GM19099 (cell line): ENCODE measurements around the gene AEBP1.

Experiments
- POLR2A ChIP-seq: IDR thresholded peaks from 3 replicates; pipeline ENCODE4 v1.6.1; 2011; ENCODE audit warnings: low read depth; ENCODE audit not compliant: insufficient read length; ENCODE audit errors: extremely low read depth

Gene AEBP1

GRCh38 chr7:44145969-44146911 lies 42.1 kb downstream of the AEBP1 start:
- TF ChIP-seq POLR2A: no peak

GRCh38 chr7:44147026-44147991 lies 43.2 kb downstream of the AEBP1 start:
- no peak for TF ChIP-seq POLR2A

- no peak for TF ChIP-seq POLR2A
Observed at GRCh38 chr7:44148166-44148565, 44.0 kb downstream of the AEBP1 start.

- no peak for TF ChIP-seq POLR2A
Observed at GRCh38 chr7:44148961-44149536, 44.9 kb downstream of the AEBP1 start.

GRCh38 chr7:44149571-44150465 lies 45.7 kb downstream of the AEBP1 start:
- TF ChIP-seq POLR2A: no peak

- no peak for TF ChIP-seq POLR2A
Observed at GRCh38 chr7:44150466-44150832, 46.3 kb downstream of the AEBP1 start.

- TF ChIP-seq POLR2A: no peak
Observed at GRCh38 chr7:44150966-44151941, 47.1 kb downstream of the AEBP1 start.

- no peak for TF ChIP-seq POLR2A
Observed at GRCh38 chr7:44151956-44152355, 47.8 kb downstream of the AEBP1 start.

GRCh38 chr7:44152971-44153947 lies 49.1 kb downstream of the AEBP1 start:
- no peak for TF ChIP-seq POLR2A

GRCh38 chr7:44153948-44154335 lies 49.8 kb downstream of the AEBP1 start:
- TF ChIP-seq POLR2A: no peak

- no peak for TF ChIP-seq POLR2A
Observed at GRCh38 chr7:44154703-44155102, 50.6 kb downstream of the AEBP1 start.

GRCh38 chr7:44155191-44156185 lies 51.3 kb downstream of the AEBP1 start:
- TF ChIP-seq POLR2A: no peak
